ENCODE data around the gene SH2D4B.

The SH2D4B gene

DNA sequence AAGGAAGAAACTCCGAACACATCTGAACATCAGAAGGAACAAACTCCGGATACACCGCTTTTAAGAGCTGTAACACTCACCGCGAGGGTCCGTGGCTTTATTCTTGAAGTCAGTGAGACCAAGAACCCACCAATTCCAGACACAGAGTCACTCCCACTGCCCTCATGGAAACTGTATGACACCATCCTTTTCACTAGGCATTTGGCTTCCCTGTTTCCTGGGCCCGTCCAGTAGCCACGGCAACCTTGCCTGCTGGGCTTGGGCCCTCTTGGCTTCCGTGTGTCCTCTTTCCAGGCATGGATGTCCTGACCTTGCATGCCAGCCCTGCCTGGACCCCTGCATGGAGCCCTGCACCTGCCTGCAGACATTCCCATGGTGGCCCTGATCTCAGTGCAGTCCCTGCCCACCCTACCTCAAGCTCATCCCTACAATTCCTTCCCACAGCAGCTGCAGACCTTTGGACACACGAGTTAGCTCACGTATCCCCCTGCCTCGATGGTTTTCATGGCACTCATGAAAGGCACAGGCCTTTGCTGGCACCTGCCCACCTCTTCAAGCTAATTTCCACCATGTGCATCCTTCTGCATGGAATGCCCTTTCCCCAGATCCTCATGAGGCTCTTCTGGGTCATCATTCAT lies 6.7 kb downstream of the SH2D4B start:
- no peak for DNase-seq

DNA sequence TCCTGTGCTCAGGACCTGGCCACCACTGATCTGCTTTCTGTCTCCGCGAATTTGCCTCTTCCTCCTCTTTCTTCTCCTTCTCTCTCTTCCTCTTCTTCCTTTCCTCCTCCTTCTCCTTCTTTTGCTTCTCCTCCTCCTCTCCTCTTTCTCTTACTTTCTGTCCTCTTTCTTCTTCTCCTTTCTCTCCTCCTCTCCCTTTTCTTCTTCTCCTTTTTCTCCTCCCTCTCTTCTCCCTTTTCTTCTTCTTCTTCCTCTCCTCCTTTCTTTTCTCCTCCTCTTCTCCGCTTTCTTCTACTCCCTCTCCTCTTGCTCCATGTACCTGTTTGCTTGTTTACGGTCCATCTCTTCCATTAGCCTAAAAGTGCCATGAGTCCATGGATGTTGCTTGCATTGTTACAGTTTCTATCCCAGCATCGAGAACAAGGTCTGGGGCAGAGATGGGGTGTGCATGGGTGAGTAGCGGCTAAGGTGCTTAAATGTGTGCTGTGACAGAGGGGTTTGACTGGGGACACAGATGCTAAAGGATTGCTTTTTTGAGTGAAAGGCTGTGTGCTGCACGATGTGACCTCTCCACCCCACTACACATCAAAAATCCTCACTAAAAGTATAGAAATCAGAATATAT lies 7.7 kb downstream of the SH2D4B start:
- no peak for DNase-seq

DNA sequence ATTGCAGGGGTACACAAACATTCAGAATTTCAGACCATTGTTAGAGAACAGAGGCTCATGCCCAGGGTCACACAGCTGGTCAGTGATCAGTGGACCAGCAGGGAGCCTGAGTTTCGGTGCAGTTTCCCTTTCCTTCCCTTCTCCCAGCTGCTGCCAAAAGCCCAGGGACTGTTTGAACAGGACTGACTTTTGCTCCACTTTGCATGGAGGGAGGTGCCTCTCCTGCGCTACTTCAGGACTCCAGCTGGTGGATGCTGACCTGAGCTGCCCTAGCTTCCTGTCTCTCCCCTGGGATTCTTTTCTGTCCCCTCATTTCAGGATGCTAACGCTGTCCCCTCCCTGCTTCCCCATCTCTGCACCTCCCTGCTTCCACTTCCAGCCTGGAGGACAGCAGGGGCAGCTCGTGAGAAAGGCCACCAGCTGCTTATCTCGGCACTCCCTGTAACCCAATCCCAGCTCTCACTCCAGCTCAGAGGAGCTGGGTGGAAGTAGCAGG lies 14.5 kb downstream of the SH2D4B start:
- no peak for DNase-seq

DNA sequence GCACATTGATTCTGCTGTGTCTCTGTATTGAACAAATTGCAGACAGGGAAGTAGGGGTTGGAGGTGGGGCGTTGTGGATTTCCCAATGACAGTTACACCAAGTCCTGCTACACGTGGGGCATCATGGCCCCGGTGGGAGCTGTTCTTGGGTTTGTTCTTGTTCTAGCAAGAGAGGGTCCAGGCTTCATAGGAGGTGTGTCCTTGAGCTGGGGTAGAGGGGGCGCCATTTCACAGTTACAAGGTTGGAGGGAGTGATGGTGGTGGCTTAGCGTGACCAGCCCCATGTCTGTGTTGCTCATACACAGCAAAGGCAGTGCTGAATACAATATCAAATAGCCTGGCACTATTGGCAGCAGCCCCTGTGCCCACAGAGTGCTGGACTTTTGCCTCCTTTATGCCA lies 15.7 kb downstream of the SH2D4B start:
- no peak for DNase-seq

DNA sequence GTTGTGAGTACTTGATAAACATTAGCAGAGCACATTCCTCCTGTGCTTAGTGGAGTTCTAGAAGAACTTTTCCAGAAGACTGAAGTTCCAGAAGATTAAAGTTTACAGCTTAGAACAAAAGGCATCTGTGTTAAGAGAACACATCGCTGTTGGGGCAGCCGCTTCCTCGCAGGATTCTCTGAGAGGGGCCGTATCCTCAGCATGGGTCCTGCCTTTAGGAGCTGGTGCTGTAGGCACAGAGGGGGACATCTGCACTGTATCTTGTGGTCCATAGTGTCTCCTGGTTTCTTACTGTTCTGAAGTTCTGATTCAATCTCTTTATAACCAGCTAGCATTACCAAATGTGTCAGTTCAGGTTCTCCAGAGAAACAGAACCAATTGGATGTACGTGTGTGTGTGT lies 16.3 kb downstream of the SH2D4B start:
- no peak for DNase-seq

DNA sequence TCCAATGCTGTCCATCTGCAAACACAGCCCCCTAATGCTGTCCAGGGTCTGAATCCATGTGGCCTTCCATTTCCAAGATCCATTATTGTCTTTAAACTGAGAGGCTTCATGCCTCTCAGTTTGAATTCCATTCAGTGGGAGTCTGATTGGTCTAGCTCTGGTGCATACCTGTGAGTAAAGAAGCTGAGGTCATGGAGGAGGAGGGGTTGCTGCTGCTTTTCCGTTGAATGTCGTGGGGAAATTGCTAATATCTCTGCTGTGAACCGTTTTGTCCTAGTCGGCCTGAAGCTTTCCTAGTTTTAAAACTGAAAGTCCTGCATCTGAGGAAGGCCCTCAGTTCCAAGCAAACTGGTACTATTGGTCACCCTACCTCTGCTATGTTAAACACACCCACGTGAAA lies 17.7 kb downstream of the SH2D4B start:
- DNase-seq = no peak

DNA sequence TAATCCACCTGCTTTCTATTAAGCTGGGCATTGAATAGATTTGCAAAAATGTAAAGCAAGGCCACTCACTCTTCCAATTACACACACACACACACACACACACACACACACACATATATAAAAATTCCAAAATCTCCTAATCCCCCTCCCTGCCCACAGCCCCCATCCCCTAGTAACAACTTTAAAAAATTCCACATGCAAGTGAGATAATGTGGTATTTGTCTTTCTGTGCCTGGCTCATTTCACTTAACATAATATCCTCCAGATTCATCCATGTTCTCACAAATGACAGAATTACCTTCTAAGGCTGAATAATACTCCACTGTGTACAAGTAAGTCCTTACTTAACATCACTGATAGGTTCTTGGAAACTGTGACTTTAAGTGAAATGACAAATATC lies 24.2 kb downstream of the SH2D4B start:
- DNase-seq = no peak

DNA sequence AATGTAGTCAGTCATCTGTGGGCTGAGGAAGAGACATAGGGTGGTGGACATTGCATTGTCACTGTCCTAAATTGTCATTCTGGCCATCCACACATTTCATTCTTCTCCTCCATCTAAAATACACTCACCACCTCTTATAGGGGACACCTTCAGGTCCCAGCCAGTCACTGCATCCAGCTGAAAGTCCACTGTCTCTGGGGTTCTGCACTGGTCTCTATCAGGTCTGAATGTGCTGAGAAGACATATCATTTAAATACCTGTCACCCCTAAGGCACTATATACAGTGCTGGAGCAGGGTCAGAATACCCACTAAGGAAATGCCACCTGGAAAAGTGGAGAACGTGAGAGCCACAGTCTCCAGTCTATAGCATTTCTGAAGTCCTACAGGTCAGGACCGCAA lies 29.6 kb downstream of the SH2D4B start:
- DNase-seq = no peak

DNA sequence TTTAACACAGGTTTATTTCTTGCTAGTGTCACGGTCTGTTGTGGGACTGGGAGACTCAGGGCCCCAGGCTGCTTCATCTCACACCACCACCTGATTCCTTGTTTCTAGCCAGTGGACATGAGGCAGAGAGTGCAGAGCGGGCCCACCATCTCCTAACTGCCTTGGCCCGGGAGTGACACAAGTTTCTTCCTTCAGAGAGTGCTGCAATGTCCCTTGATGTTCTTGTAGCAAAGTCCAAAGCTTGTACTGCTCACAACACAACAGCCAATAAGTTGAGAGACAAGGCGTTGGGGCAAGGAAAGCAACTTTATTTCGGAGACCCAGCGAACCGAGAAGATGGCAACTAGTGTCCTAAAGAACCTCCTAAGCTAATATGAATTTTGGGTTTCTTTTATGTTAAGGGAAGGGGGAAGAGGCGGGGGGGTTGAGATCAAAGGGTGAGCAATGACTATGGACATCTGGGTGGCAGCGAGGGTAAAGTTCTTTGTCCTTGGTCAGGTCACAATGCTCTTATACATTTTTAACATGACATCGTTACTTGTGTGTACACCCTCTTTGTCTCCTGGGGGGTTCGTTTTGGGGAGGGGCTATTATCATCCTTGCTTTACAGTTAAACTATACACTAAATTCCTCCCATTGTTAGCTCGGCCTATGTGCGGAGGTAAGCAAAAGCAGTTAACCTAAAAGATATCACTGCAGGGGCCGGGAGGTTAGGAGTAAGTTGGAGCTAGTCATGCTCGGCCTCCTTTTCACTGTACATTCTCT lies 31.6 kb downstream of the SH2D4B start:
- no peak for DNase-seq

DNA sequence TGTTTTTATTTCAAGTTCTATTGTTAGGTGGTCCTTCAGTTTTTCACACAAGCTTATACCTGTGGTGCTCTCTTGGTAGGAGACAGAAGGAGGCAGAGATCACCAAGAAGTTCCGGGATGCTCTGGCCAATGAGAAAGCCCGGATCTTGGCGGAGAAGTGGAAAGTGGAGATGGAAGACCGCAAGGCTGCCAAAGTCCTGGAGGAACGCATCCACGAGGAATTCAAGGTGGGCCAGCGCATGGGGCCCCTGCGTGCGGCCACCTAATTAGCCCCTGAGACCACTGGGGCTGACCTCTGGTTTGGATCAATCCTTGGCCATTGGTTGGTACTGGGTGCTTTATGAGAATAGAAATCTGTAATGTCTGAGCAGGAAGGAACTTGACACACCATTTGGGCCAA lies 33.6 kb downstream of the SH2D4B start:
- no peak for DNase-seq

DNA sequence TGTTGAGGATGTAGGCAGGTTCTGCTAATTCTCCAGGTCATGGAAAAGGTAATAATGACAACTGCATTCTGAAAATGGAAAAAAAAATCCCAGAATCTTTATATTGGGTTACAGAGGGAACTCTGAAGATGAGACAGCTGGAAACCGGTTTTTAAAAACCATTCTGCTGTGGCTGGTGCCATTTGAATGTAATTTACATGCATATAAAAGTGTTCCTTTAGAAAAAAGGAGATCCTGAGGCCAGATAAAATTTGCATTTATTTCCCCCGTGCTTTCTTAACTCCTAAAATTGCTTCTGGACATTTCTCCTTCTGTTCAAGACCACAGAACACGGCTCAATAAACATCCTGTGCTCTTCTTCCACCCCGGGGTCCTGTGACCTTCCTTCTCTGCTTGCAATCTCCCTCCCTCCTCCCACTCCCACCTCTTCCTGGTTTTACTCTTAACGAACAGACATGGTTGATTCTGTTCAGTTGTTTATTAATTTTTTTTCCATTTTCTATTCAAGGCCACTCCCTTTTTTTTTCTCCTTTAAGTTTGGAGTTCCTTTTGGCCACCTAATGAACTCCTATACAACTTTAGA lies 41.6 kb downstream of the SH2D4B start:
- no peak for DNase-seq

DNA sequence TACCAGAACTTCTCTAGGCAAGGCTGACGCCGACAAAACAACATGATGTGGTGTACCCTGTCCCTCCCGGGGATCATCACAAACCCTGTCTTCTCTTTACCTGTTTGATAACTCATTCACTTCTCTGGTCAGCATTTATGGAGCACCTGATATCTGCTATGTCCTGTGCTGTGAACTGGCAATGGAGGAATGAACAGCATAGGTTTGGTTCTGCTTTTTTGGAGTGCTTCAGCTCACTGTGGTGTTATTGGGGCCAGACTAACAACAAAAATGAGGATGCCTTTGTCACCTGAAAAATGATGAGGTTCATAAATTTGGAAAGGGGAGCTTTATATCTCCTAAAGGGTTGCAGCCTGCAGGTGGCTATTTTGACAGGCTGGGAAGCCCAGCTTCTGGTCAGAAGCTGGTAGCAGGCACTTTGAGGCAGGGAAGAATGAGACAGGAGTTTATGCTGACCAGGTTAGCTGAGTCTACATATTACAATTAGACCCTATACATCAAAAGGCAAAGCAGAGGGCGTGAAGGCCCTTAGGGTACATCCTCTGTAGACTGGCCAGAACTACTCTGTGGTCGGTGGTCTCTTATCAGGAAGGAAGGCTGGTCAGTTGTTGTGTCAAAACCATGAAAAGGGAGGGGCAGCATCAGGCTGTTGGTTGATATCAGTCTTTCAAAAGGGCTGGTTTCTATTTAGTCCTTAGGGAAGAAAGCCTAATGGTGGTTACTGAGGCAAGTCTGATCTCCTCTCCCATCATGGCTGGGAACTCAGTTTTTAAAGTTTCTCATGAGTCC lies 42.3 kb downstream of the SH2D4B start:
- no peak for DNase-seq

DNA sequence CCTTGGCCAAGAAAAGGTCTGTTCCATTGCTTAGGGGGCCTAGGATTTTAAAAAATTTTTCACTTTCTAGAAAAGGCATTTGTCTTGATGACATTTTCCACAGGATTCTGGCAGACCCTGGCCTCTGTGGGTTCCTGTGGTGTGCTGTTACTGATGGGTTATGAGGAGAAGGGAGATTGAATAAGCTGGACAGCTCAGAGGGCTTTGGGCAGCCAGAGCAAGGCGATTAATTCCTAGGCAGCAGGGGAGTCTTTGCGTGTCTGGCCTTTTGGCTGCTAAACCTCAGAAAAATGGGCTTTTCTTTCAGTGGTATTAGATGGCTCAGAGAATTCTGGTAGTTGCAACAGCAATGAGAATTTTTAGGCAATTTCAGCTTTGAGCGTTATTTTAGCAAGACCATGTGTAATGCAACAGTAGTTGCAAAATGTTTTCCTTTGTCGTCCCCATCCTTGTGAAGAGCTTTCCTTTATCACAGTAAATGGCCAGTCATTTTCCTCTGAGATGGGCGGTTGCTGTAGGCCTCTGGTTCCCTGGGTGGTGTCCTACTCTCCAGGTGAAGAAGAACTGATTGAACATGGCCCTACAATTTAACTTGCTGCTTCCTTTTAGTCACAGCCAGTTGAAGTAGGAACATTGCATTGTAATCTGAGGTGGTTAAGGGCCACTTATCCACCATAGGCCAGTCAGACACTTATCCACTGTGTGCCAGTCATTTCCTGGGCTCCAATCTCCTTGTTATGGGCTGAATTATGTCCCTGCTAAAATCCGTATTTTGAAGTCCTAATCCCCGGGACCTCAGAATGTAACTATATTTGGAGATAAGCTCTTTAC lies 43.2 kb downstream of the SH2D4B start:
- no peak for DNase-seq

DNA sequence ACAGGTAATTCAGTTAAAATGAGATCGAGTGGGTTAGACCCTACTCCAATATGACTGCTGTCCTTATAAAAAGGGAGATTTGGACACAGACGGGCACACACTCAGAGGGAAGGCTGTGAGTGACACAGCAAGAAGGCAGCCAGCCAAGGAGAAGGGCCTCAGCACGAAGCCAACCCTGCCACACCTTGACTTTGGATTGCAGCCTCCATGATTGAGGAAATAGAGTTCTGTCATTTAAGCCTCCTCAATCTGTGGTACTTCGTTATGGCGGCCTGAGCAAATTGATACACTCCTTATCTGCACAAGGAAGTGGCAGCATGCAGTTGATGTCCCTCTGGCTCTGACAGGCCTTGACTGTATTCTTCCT lies 43.8 kb downstream of the SH2D4B start:
- no peak for DNase-seq

DNA sequence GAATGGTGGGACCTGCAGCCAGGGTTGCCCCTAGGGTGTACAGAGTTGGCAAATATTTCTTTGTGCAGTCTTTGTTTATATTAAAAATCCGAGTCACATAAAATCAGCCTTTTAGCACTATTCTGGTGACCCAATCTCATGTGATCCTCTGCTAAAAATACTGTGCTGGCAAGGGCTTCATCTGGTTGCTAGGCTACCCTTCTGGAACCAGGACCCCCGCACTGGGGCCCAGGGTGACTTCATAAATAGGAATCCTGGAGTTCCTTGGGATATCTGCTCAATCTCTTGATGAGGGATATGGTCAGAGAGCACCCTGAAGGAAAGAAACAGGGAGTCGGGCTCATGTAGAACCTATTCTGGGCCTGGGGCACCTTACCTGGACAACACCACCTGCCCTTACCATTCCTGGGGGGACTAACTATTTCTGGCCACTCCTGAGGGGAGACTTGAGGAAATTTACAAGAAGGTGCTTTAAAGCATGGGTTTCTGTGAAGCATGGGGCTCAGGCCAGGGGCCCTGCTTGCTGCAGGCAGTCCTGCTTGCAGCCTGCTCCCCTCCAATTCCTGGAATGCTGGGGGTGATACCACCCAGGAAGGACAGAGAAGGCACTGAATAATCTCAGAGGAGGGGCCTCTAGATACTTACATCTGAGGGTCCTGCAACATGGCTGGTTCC lies 44.7 kb downstream of the SH2D4B start:
- no peak for DNase-seq

DNA sequence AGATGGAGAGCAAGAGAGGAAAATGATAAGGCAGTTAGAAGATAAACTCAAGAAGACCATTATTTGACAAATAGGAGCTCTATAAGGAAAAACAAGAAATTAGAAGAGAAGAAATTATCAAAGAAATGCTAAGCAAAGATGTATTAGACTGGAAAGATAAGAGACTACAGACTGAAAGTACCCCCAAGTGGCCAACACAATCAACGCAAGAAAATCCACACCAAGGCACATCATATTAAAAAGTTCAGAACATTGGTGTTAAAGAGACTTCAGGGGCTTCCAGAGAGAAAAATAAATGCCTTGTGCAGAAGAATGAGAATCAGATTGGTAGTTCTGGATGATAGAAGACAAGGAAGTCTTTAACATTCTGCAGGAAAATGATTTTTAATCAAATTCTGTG lies 46.0 kb downstream of the SH2D4B start:
- no peak for DNase-seq

DNA sequence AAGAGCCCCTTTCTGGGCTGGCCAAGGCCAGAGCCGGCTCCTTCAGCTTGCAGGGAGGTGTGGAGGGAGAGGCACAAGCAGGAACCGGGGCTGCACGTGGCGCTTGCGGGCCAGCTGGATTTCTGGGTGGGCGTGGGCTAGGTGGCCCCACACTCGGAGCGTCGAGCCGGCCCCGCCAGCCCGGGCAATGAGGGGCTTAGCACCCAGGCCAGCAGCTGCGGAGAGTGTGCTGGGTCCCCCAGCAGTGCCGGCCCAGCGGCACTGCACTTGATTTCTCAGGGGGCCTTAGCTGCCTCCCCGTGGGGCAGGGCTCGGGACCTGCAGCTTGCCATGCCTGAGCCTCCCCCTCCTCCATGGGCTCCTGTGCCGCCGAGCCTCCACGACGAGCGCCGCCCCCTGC lies 48.1 kb downstream of the SH2D4B start:
- DNase-seq = no peak

DNA sequence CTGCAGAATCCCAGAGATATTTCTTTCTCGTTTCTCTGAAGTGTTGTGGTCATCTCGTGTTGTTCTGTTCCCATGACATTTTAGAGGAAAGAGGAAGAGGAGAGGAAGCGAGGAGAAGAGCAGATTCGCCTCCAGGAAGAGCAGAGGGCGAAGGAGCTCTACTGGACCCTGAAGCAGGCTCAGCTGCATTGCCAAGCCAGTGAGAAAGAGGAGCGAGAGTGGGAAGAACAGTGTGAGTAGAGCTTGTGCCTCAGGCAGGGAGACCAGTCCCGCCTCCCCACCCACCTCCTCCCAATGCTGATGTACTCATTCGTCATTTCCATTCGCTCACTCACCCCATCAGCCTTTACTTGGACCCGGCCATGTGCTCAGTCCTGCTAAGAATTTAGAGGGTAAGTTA lies 50.8 kb downstream of the SH2D4B start:
- no peak for DNase-seq

DNA sequence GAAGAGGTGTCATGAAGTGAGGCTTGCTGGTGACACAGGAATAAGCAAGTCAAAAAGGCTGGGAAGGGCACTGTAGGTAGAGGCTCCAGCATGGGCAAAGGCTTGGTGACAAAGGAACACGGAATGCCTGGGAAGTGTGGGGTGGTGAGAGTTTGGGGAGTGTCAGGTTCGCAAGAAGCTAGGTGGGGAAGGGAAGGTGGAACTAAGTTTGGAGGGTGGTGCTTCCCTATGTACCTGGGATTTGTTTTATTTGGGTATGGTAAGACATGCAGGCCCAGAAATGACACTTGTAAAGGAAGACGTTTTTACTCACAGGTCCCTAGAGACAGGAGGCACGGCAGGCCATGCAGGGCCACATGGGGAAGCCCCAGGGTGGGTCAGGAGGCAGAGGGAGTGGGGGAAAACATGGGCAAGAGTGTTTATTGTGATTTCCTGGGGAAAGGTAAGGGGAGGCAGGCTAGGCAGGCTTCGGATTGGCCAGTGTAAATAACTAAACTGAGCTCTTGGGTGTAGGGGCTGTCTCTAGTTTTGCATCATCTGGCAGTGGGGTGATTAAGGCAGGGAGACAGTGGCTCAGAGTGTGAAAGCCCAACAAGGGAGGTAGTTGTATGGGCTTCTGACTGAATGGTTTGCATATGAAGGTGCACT lies 52.1 kb downstream of the SH2D4B start:
- DNase-seq = no peak

DNA sequence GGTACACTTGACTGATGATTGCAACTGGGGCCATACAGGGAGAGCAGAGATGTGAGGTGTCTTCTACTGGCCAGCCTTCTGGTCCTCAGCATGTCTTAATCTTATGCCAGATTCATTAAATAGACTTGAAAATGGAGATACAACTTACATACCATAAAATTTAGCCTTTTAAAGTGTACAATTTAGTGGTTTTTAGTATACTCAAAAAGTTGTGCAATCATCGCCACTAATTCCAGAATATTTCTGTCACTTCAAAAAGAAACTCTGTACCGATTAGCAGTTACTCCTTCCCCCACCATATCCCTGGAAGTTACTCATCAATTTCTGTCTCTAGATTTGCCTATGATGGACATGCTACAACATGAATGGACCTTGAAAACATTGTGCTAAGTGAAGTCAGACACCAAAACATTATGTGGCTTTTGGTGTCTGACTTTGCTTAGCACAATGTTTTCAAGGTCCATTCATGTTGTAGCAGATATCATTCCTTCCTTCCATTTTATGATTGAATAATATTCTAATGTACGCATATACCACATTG lies 53.0 kb downstream of the SH2D4B start:
- no peak for DNase-seq
